ENCODE measurements around the gene NAA40. TPM values are rescaled to one million over a fixed set of nuclear protein-coding genes. Genes with fewer than 3 reads are reported as not detected.

The NAA40 gene
- 11.9 to 17.9 TPM (median 15.4 TPM) in 5 replicates for total RNA-seq (2022; extraction: Qiagen RNA extraction; ENCODE audit: low read depth)

GRCh38 chr11:63938479-63939396 is at the start of gene NAA40:
Gene NAA40, plus strand, starts transcription at chr11:63939002. Its CDS starts 95 bp downstream, at chr11:63939097.

DNA sequence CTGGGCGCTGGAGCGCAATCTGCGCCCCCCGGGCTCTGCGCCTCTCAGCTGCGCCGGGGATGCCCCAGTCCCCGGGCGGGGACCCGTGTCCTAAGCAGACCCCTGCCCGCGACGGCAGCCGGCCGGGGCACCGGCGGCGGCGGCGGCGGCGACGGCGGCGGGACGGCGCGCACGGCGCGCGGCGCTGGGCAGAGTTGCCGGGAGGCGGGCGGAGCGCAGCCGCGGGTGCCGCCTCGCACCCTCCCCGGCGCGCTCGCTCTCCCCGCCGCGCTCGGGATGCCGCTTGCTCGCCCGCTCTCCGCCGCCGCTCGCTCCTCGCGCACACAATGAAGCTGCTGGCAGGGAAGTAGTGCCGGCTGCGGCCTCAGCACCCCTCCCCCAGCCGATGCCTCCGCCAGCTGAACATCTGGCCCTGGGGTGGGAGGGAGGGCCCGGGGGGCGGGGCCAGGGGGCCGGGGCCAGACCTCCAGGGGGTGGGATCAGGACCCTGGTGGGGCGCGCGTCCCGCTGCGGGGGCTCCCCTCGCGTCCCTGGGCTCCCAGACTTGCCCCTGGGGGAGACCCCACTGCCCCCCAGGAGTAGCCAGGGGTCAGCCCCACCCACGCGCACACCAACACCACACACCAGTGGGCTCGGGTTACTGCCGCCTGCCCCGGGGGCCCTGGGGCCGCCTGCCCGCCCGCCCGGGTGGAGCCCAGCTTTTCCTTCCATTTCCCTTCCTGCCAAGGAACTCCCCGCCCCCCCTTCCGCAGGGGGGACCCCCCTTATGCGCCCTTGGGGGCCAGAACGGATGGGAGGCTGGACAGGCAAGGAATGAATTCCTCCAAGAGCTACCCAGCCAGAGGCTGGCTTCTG is 21.7 kb upstream of the NAA40 start, which contains the start of gene RCOR2:
TSS of gene RCOR2 (minus strand) at position 328 of the 855 bp plus-strand sequence. CDS start 708 bp downstream, outside the sequence.

GRCh38 chr11:63974259-63975143 is 35.7 kb downstream of the NAA40 start, which contains the start of gene COX8A:
Gene COX8A, plus strand, starts transcription at chr11:63974620. Its CDS starts 61 bp downstream, at chr11:63974681.

GRCh38 chr11:63986156-63986931 is 47.5 kb downstream of the NAA40 start, which contains the start of gene OTUB1:
Gene OTUB1, plus strand, starts transcription at chr11:63986438. Its CDS starts 19 bp downstream, at chr11:63986457.

Other genes starting within 250 kb of the NAA40 start
- 4.4 to 8.5 TPM (median 6.8 TPM) in 5 replicates for gene ZFTA, start 170.2 kb upstream of the NAA40 start, total RNA-seq (2022; extraction: Qiagen RNA extraction; ENCODE audit: low read depth)
- 32.2 to 59.0 TPM (median 48.7 TPM) in 5 replicates for gene SPINDOC, start 125.5 kb upstream of the NAA40 start, total RNA-seq (2022; extraction: Qiagen RNA extraction; ENCODE audit: low read depth)
- gene MARK2, start 99.9 kb upstream of the NAA40 start, total RNA-seq (2022; extraction: Qiagen RNA extraction; ENCODE audit: low read depth) = 21.4 to 27.9 TPM (median 26.3 TPM) in 5 replicates
- gene RCOR2, start 21.8 kb upstream of the NAA40 start, total RNA-seq (2022; extraction: Qiagen RNA extraction; ENCODE audit: low read depth) = 0.64 to 1.0 TPM (median 0.95 TPM) in 5 replicates
- 466 to 1,036 TPM (median 955 TPM) in 5 replicates for gene COX8A, start 35.6 kb downstream of the NAA40 start, total RNA-seq (2022; extraction: Qiagen RNA extraction; ENCODE audit: low read depth)
- 88.2 to 125 TPM (median 122 TPM) in 5 replicates for gene OTUB1, start 47.4 kb downstream of the NAA40 start, total RNA-seq (2022; extraction: Qiagen RNA extraction; ENCODE audit: low read depth)
- 0.06 TPM in 1 of 5 replicates, not detected in the others for gene FLRT1, start 96.9 kb downstream of the NAA40 start, total RNA-seq (2022; extraction: Qiagen RNA extraction; ENCODE audit: low read depth)
- 9.5 to 14.4 TPM (median 13.0 TPM) in 5 replicates for gene MACROD1, start 227.1 kb downstream of the NAA40 start, total RNA-seq (2022; extraction: Qiagen RNA extraction; ENCODE audit: low read depth)
- gene STIP1, start 247.2 kb downstream of the NAA40 start, total RNA-seq (2022; extraction: Qiagen RNA extraction; ENCODE audit: low read depth) = 249 to 284 TPM (median 272 TPM) in 5 replicates